Mesenchymal stem cell (in vitro differentiated cells and primary cell): ENCODE measurements around the gene DIPK2B.
A peak's percentile ranks its signal among the peaks of the same experiment; 100 is the strongest.

Source experiments
- DNase-seq: peaks from one replicate; pipeline ENCODE4 v3.0.0-alpha.2; 2013
- H2AFZ ChIP-seq: one replicate; pipeline ENCODE4 v1.6.1; 2013; ENCODE audit warnings: low read depth, mild to moderate bottlenecking, control low read depth, inconsistent platforms, low read length, moderate library complexity
- H2AK5ac ChIP-seq: 2 replicates; pipeline ENCODE4 v1.6.1; 2013; ENCODE audit warnings: low read length, moderate library complexity, mild to moderate bottlenecking, inconsistent platforms; ENCODE audit not compliant: severe bottlenecking
- H2BK120ac ChIP-seq: one replicate; pipeline ENCODE4 v1.6.1; 2013; ENCODE audit warnings: low read depth, mild to moderate bottlenecking, inconsistent platforms, low read length, moderate library complexity
- H2BK12ac ChIP-seq, 2 experiments: one replicate each; pipeline ENCODE4 v1.6.1; 2013; ENCODE audit warnings: inconsistent platforms in 2 of 2, low read length in 2 of 2, mild to moderate bottlenecking in 2 of 2, moderate library complexity in 2 of 2, control low read depth in 1 of 2
- H2BK15ac ChIP-seq: one replicate; pipeline ENCODE4 v1.6.1; 2013; ENCODE audit warnings: mild to moderate bottlenecking, low read depth, inconsistent platforms; ENCODE audit not compliant: poor library complexity, severe bottlenecking
- H2BK5ac ChIP-seq: 2 replicates; pipeline ENCODE4 v1.6.1; 2013; ENCODE audit warnings: low read depth, mild to moderate bottlenecking, low read length, control low read depth, inconsistent platforms; ENCODE audit not compliant: poor library complexity, severe bottlenecking
- H3K14ac ChIP-seq, 2 experiments: one replicate each; pipeline ENCODE4 v1.6.1; 2013; ENCODE audit warnings: inconsistent platforms in 2 of 2, low read length in 2 of 2, control low read depth in 1 of 2, mild to moderate bottlenecking in 1 of 2, moderate library complexity in 1 of 2
- H3K18ac ChIP-seq, 2 experiments: one replicate each; pipeline ENCODE4 v1.6.1; 2013; ENCODE audit warnings: inconsistent platforms in 2 of 2, low read length in 2 of 2, control low read depth in 1 of 2, low read depth in 1 of 2, mild to moderate bottlenecking in 1 of 2
- H3K23ac ChIP-seq, 2 experiments: one replicate each; pipeline ENCODE4 v1.6.1; 2013; ENCODE audit warnings: inconsistent platforms in 2 of 2, low read length in 2 of 2, mild to moderate bottlenecking in 2 of 2, moderate library complexity in 2 of 2, control low read depth in 1 of 2
- H3K27ac ChIP-seq: 2 replicates; pipeline ENCODE4 v1.5.1; 2013; ENCODE audit warnings: mild to moderate bottlenecking, moderate library complexity, low read length, control low read depth, inconsistent platforms; ENCODE audit not compliant: poor library complexity, severe bottlenecking
- H3K27me3 ChIP-seq, 2 experiments: 2 replicates each; pipeline versions ENCODE4 v1.6.1 to v1.7.0; 2013; ENCODE audit warnings: low read length in 2 of 2, mild to moderate bottlenecking in 2 of 2, moderate library complexity in 2 of 2, control low read depth in 1 of 2, inconsistent platforms in 1 of 2; ENCODE audit not compliant: control insufficient read depth in 1 of 2, insufficient read depth in 1 of 2
- H3K36me3 ChIP-seq, 2 experiments: 2 replicates each; pipeline versions ENCODE4 v1.6.1 to v1.7.0; 2013; ENCODE audit warnings: low read length in 2 of 2, control low read depth in 1 of 2, inconsistent platforms in 1 of 2, low read depth in 1 of 2, mild to moderate bottlenecking in 1 of 2; ENCODE audit not compliant: insufficient read depth in 2 of 2, control insufficient read depth in 1 of 2
- H3K4ac ChIP-seq, 2 experiments: one replicate each; pipeline ENCODE4 v1.6.1; 2013; ENCODE audit warnings: inconsistent platforms in 2 of 2, low read length in 2 of 2, mild to moderate bottlenecking in 2 of 2, moderate library complexity in 2 of 2, control low read depth in 1 of 2, low read depth in 1 of 2
- H3K4me1 ChIP-seq: 2 replicates; pipeline ENCODE4 v1.6.1; 2013; ENCODE audit warnings: low read depth, low read length, control low read depth; ENCODE audit not compliant: control insufficient read depth, insufficient read depth
- H3K4me2 ChIP-seq: 2 replicates; pipeline ENCODE4 v1.6.1; 2013; ENCODE audit warnings: low read length, mild to moderate bottlenecking, inconsistent platforms; ENCODE audit not compliant: poor library complexity, severe bottlenecking
- H3K4me3 ChIP-seq, 2 experiments: 2 replicates each; pipeline versions ENCODE4 v1.5.1 to v1.7.0; 2013; ENCODE audit warnings: low read length in 2 of 2, mild to moderate bottlenecking in 2 of 2, control low read depth in 1 of 2, low read depth in 1 of 2; ENCODE audit not compliant: insufficient read depth in 1 of 2
- H3K79me1 ChIP-seq: replicated peaks from 2 replicates; pipeline ENCODE4 v1.6.1; 2013; ENCODE audit warnings: mild to moderate bottlenecking, control low read depth, low read length, inconsistent platforms; ENCODE audit not compliant: poor library complexity, severe bottlenecking
- H3K9ac ChIP-seq: 2 replicates; pipeline ENCODE4 v1.7.0; 2013; ENCODE audit warnings: mild to moderate bottlenecking, low read length, moderate library complexity
- H3K9me3 ChIP-seq: 2 replicates; pipeline ENCODE4 v1.7.0; 2013; ENCODE audit warnings: mild to moderate bottlenecking, low read length; ENCODE audit not compliant: control insufficient read depth
- H4K8ac ChIP-seq: one replicate; pipeline ENCODE4 v1.6.1; 2013; ENCODE audit warnings: inconsistent platforms, mild to moderate bottlenecking, low read length, moderate library complexity
- H4K91ac ChIP-seq: one replicate; pipeline ENCODE4 v1.6.1; 2013; ENCODE audit warnings: mild to moderate bottlenecking, low read length, inconsistent platforms
- WGBS: methylation state at CpG from one replicate; pipeline ENCODE4 v1.1.7; 2013; ENCODE audit warnings: mixed read lengths; 5-methylcytosine and 5-hydroxymethylcytosine counted together

DIPK2B gene

DNA sequence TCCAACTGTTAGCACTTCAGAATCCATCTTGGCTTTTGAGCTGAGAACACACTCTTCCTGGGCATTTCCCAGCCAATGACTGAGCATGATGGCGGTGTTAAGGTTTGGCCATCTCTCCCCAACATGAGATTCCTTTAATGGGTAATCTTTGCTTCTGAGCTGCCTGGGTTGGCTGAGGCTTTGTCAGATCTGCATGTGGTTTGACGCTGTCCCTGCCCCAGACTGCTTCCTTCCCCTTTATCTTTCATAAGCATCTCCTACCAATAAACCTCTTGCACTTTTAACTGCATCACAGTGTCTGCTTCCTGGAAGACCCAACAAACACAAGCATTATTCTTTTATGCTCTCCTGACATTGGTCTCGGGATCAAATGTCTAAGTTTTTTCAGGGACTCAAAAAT is 31.5 kb upstream of the DIPK2B start:
- DNase-seq: no peak
- H3K36me3 ChIP-seq: no peaks in the 10 kb centered on the region
- H3K27me3 ChIP-seq: peaks cover 0 to 61% of the 10 kb centered on the region in 2 experiments
- no peaks in the 10 kb centered on the region for H3K79me1 ChIP-seq
- H3K9ac ChIP-seq: no peak overlapping the region
- H2BK15ac ChIP-seq: no peak overlapping the region
- H4K8ac ChIP-seq: no peak overlapping the region
- no peak overlapping the region for H3K18ac ChIP-seq
- no peak overlapping the region for H3K4ac ChIP-seq
- H3K27ac ChIP-seq: no peak overlapping the region
- H3K4me2 ChIP-seq: no peak overlapping the region
- no peak overlapping the region for H2AK5ac ChIP-seq
- H3K4me1 ChIP-seq: no peaks in the 10 kb centered on the region
- no peak overlapping the region for H3K23ac ChIP-seq
- H4K91ac ChIP-seq: no peak overlapping the region
- no peak overlapping the region for H3K14ac ChIP-seq
- H2BK12ac ChIP-seq: no peak overlapping the region
- H2AFZ ChIP-seq: no peak overlapping the region
- peaks cover 7% of the 10 kb centered on the region for H3K9me3 ChIP-seq
- no peak overlapping the region for H2BK5ac ChIP-seq
- no peak overlapping the region for H3K4me3 ChIP-seq
- no peak overlapping the region for H2BK120ac ChIP-seq
- WGBS: 91% methylated on average over 3 of the region's 3 CpGs

DNA sequence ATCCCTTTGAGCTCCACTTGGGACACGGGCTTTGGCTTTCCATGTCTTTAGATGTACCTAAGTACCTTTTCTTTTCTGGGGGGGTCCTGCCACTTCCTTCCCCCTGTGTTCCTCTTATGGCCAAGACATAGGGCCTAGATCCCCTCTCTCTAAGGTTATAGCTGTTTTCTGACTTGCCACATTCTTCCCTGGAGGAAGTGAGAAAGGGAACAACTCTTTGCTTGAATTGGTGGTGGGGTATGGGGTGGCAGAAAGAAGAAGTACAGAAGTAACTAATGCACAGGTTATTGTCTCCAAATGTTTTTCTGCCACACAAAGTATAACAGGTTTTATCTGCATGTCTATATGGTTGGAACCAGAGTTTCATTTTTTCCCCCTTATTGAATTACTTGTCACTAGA is 29.7 kb upstream of the DIPK2B start:
- Histone ChIP-seq H3K4me2 (no peak overlapping the region), H2BK15ac (no peak overlapping the region), H4K8ac (no peak overlapping the region), H4K91ac (no peak overlapping the region), H3K23ac (no peak overlapping the region), H3K14ac (no peak overlapping the region), H3K79me1 (no peaks in the 10 kb centered on the region), H3K4ac (no peak overlapping the region), H3K27ac (no peak overlapping the region), H2AFZ (no peak overlapping the region), H3K4me1 (no peaks in the 10 kb centered on the region), H3K4me3 (no peak overlapping the region), H3K27me3 (peaks cover 0 to 52% of the 10 kb centered on the region in 2 experiments), H3K9me3 (peaks cover 7% of the 10 kb centered on the region), H3K36me3 (no peaks in the 10 kb centered on the region), H2BK12ac (no peak overlapping the region), H3K18ac (no peak overlapping the region), H2AK5ac (no peak overlapping the region), H2BK5ac (no peak overlapping the region), H2BK120ac (no peak overlapping the region), H3K9ac (no peak overlapping the region)
- WGBS: 88% methylated on average over 1 of the region's 1 CpG
- no peak for DNase-seq

DNA sequence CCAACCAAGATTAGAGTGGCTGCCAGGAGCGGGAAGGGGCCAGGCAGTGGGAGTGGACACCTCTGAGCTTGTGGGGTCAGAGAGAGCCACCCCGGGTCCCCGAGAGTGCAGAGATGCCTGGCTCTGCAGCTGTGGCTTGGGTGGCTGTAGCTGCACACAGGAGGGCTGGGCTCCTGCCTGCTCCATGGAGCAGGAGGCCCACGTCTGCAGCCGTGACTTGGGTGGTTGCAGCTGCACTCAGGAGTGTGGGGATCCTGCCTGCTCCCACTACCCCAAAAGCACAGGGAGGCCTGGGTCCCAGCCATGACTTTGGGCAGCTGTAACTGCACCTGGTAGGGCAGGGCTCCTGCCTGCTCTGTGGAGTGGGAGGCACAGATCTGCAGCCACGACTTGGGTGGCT is 28.7 kb upstream of the DIPK2B start:
- H3K9ac ChIP-seq: no peak overlapping the region
- H3K9me3 ChIP-seq: peaks cover 7% of the 10 kb centered on the region
- DNase-seq: no peak
- no peak overlapping the region for H3K18ac ChIP-seq
- H2AFZ ChIP-seq: no peak overlapping the region
- H2BK5ac ChIP-seq: no peak overlapping the region
- no peak overlapping the region for H2BK120ac ChIP-seq
- H2AK5ac ChIP-seq: no peak overlapping the region
- 81% methylated on average over 5 of the region's 6 CpGs for WGBS
- no peaks in the 10 kb centered on the region for H3K36me3 ChIP-seq
- no peak overlapping the region for H4K91ac ChIP-seq
- H3K4me1 ChIP-seq: no peaks in the 10 kb centered on the region
- no peak overlapping the region for H3K4ac ChIP-seq
- H3K23ac ChIP-seq: no peak overlapping the region
- H3K27me3 ChIP-seq: peaks cover 0 to 60% of the 10 kb centered on the region in 2 experiments
- H3K79me1 ChIP-seq: no peaks in the 10 kb centered on the region
- no peak overlapping the region for H3K4me2 ChIP-seq
- H3K14ac ChIP-seq: no peak overlapping the region
- no peak overlapping the region for H4K8ac ChIP-seq
- H2BK12ac ChIP-seq: no peak overlapping the region
- H3K27ac ChIP-seq: no peak overlapping the region
- H2BK15ac ChIP-seq: no peak overlapping the region
- no peak overlapping the region for H3K4me3 ChIP-seq

DNA sequence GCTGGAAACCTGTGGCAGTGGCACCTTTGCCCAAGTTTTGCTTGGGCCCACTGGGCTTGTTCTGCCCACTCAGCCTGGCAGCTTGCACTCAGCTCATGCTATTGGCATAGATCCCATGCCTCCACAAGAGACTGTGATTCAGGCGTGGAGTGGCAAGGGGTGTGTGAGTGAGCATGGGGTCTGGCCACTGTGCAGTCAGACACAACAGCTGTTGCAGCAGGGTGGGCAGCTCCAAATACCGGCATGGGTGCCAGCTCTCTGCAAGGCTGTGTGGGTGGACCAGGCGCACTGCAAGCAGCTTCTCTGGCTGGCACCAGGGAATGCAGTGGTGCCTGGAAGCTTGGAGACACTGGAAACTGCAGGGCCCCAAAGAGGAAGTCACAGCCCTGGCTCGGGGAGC is 27.4 kb upstream of the DIPK2B start:
- Histone ChIP-seq H3K36me3 (no peaks in the 10 kb centered on the region), H3K4me1 (no peaks in the 10 kb centered on the region), H3K27ac (no peak overlapping the region), H3K9me3 (peaks cover 7% of the 10 kb centered on the region), H3K23ac (no peak overlapping the region), H4K91ac (no peak overlapping the region), H2BK5ac (no peak overlapping the region), H3K9ac (no peak overlapping the region), H4K8ac (no peak overlapping the region), H2BK12ac (no peak overlapping the region), H3K4me2 (no peak overlapping the region), H3K18ac (no peak overlapping the region), H3K4me3 (no peak overlapping the region), H3K4ac (no peak overlapping the region), H3K79me1 (no peaks in the 10 kb centered on the region), H2AK5ac (no peak overlapping the region), H2AFZ (no peak overlapping the region), H3K27me3 (peaks cover 0 to 65% of the 10 kb centered on the region in 2 experiments), H2BK120ac (no peak overlapping the region), H3K14ac (peak overlapping the region in 1 of 2 experiments; percentile 32), H2BK15ac (no peak overlapping the region)
- 98% methylated on average over 4 of the region's 4 CpGs for WGBS
- no peak for DNase-seq
